ENCODE data around the gene RTF1. TPM values are rescaled to one million over a fixed set of nuclear protein-coding genes. Genes with fewer than 3 reads are reported as not detected.

RTF1 gene
- total RNA-seq, 3 donors from 2014 or later: 26.4 to 50.2 (median 33.1) TPM

GRCh38 chr15:41498657-41499056 lies 81.8 kb downstream of the RTF1 start:
- intact Hi-C loops (cut with DNase I, micrococcal nuclease): no loop called here
- peaks cover 28% of the 10 kb centered on the region for H3K4me1 ChIP-seq (ENCODE audit: low read depth)
- TF ChIP-seq, protein P1, sequence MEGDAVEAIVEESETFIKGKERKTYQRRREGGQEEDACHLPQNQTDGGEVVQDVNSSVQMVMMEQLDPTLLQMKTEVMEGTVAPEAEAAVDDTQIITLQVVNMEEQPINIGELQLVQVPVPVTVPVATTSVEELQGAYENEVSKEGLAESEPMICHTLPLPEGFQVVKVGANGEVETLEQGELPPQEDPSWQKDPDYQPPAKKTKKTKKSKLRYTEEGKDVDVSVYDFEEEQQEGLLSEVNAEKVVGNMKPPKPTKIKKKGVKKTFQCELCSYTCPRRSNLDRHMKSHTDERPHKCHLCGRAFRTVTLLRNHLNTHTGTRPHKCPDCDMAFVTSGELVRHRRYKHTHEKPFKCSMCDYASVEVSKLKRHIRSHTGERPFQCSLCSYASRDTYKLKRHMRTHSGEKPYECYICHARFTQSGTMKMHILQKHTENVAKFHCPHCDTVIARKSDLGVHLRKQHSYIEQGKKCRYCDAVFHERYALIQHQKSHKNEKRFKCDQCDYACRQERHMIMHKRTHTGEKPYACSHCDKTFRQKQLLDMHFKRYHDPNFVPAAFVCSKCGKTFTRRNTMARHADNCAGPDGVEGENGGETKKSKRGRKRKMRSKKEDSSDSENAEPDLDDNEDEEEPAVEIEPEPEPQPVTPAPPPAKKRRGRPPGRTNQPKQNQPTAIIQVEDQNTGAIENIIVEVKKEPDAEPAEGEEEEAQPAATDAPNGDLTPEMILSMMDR (IDR thresholded peaks at IDR 0.05): no peak

GRCh38 chr15:41499109-41499851 lies 82.4 kb downstream of the RTF1 start:
- Histone ChIP-seq H3K36me3 (ENCODE audit: low read depth) (no peaks in the 10 kb centered on the region), H3K9me3 (no peaks in the 10 kb centered on the region), H3K4me1 (ENCODE audit: low read depth) (peaks cover 28% of the 10 kb centered on the region), H3K4me3 (no peak overlapping the region)
- intact Hi-C loops (cut with DNase I, micrococcal nuclease): no loop called here
- TF ChIP-seq, protein P1 (IDR thresholded peaks at IDR 0.05): no peak
- DNase-seq (no peak), ATAC-seq (no peak)

More at GRCh38 chr15:41498657-41499056, 81.8 kb downstream of the RTF1 start:
- no peak for DNase-seq
- no peak for ATAC-seq
- Histone ChIP-seq H3K36me3 (ENCODE audit: low read depth) (no peaks in the 10 kb centered on the region), H3K9me3 (no peaks in the 10 kb centered on the region), H3K4me3 (no peak overlapping the region)

DNA sequence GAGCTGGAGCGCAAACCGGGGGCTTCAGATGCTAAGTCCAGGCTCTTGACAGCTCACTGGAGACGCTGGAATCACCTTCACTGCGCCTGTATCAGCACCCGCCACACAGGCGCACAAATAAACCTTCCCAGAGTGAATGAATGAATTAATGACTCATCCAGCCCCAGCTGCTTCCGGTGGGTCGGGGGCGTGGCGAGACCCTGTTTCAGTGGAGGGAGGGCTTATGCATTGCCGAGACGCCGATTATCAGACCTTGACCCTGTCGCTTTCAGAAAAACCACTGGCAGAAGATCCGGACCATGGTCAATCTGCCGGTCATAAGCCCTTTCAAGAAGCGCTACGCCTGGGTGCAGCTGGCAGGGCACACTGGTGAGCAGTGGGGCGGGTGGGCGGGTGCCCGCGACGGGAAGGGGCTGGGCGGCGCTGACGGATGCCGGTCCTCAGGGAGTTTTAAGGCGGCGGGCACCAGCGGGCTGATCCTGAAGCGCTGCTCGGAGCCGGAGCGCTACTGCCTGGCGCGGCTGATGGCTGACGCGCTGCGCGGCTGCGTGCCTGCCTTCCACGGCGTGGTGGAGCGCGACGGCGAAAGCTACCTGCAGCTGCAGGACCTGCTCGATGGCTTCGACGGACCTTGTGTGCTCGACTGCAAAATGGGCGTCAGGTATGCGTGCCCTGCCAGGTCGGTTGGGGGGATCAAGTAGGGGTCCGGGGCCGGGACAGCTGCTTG lies 84.5 kb downstream of the RTF1 start:
- Histone ChIP-seq H3K36me3 (ENCODE audit: low read depth) (no peaks in the 10 kb centered on the region), H3K4me3 (no peak overlapping the region), H3K4me1 (ENCODE audit: low read depth) (peaks cover 10% of the 10 kb centered on the region), H3K9me3 (no peaks in the 10 kb centered on the region)
- peak; percentile 18 for ATAC-seq
- TF ChIP-seq, protein P1 (IDR thresholded peaks at IDR 0.05): no peak
- intact Hi-C loops (cut with DNase I, micrococcal nuclease): no loop called here
- DNase-seq: no peak

DNA sequence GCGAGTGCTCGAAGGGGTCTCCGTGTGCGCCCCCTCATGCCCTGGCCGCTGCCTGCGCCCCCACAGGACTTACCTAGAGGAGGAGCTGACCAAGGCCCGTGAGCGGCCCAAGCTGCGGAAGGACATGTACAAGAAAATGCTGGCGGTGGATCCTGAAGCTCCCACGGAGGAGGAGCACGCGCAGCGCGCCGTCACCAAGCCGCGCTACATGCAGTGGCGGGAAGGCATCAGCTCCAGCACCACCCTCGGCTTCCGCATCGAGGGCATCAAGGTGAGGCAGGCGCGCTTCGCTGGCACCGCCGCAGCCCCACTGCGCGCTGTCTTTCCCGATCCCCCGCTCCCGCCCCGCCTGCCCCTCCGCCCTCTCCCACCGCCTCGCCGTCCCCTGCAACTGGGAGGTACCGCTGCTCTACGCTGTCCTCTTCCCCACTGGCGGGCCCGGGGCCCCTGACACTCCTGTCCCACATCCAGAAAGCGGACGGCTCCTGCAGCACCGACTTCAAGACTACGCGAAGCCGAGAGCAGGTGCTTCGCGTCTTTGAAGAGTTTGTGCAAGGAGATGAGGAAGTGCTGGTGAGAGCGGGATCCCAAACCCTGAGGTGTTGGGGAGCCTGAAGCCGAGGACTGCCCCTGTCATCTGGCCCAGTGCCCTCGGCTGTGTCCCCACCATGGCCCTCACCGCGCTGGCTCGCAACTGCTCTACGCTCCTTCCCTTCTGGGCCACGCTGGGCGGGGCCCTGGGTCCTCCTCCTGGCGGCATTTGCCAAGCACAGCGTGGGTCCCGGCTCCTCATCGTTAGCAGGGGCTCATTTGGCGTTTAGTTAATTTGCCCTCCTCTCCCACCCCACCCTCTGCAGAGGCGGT lies 85.3 kb downstream of the RTF1 start:
- ATAC-seq: peak; percentile 18
- Histone ChIP-seq H3K4me3 (no peak overlapping the region), H3K9me3 (no peaks in the 10 kb centered on the region), H3K36me3 (ENCODE audit: low read depth) (no peaks in the 10 kb centered on the region), H3K4me1 (ENCODE audit: low read depth) (peaks cover 7% of the 10 kb centered on the region)
- intact Hi-C loops (cut with DNase I, micrococcal nuclease): no loop called here
- TF ChIP-seq, protein P1 (IDR thresholded peaks at IDR 0.05): no peak
- peak in 1 of 3 donors; percentile 57 for DNase-seq

DNA sequence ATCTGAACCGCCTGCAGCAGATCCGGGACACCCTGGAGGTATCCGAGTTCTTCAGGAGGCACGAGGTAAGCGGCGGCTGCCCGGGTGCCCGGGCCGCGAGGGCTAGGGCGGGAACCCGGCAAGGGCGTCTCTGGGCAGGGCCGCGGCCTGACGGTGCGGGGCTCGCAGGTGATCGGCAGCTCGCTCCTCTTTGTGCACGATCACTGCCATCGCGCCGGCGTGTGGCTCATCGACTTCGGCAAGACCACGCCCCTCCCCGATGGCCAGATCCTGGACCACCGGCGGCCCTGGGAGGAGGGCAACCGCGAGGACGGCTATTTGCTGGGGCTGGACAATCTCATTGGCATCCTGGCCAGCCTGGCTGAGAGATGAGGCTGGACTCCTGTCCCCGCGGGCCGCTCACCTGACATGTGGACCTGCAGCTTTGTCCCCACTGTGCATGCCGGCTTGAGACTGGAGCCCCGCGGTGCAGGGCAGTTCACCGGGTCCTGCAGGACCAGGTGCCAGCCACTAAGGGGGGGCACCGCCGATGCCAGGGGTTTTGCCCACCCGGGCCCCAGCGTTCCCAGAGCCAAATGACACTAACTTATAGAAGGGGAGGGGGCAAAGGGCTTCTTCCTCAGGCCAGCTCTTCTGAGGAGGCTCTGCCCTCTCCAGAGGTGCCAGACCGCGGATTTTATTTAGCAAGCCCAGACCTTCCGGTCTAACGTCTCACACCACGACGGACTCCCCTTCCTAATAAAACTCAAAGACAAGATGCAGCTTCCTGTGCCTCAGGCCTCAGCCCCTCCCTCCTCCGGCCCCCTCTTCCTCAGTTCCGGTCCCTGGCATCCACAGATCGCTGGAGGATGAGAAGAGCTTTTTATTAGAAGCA lies 86.1 kb downstream of the RTF1 start:
- Histone ChIP-seq H3K36me3 (ENCODE audit: low read depth) (no peaks in the 10 kb centered on the region), H3K9me3 (no peaks in the 10 kb centered on the region), H3K4me3 (no peak overlapping the region), H3K4me1 (ENCODE audit: low read depth) (peaks cover 7% of the 10 kb centered on the region)
- ATAC-seq: no peak
- DNase-seq: peak in 1 of 3 donors; percentile 59
- intact Hi-C loops (cut with DNase I, micrococcal nuclease): no loop called here
- TF ChIP-seq, protein P1 (IDR thresholded peaks at IDR 0.05): no peak
